ENCODE measurements around the gene PTPRH.

The PTPRH gene

GRCh38 chr19:55193481-55193880, 15.8 kb downstream of the PTPRH start:
- in situ Hi-C loops (cut with HindIII; ENCODE audit: low sequenced_read_pairs) = no loop called here

GRCh38 chr19:55189403-55189835, 19.9 kb downstream of the PTPRH start:
- in situ Hi-C loops (cut with HindIII; ENCODE audit: low sequenced_read_pairs) = no loop called here

GRCh38 chr19:55188625-55189024, 20.7 kb downstream of the PTPRH start:
- in situ Hi-C loops (cut with HindIII; ENCODE audit: low sequenced_read_pairs) = no loop called here

GRCh38 chr19:55186080-55186479, 23.2 kb downstream of the PTPRH start:
- in situ Hi-C loops (cut with HindIII; ENCODE audit: low sequenced_read_pairs) = no loop called here

GRCh38 chr19:55181740-55182139, 27.6 kb downstream of the PTPRH start:
- in situ Hi-C loops (cut with HindIII; ENCODE audit: low sequenced_read_pairs) = no loop called here

- in situ Hi-C loops (cut with HindIII; ENCODE audit: low sequenced_read_pairs) = loop anchor here (10.0 kb wide), 2 partner anchors 115 to 445 kb away; partner anchors contain the start of gene ZNF784
These were observed 29.5 kb downstream of the PTPRH start, which contains the start of gene SYT5 for GRCh38 chr19:55179606-55180484. TSS of gene SYT5 (minus strand) at chr19:55180289. CDS start at chr19:55179041, 1,248 bp downstream.

GRCh38 chr19:55178781-55179599, 30.3 kb downstream of the PTPRH start:
- in situ Hi-C loops (cut with HindIII; ENCODE audit: low sequenced_read_pairs) = loop anchor here (10.0 kb wide), 2 partner anchors 116 to 446 kb away; partner anchors contain the start of gene ZNF784

- in situ Hi-C loops (cut with HindIII; ENCODE audit: low sequenced_read_pairs) = loop anchor here (10.0 kb wide), 2 partner anchors 119 to 449 kb away; partner anchors contain the start of gene ZNF784
These were observed 33.2 kb downstream of the PTPRH start for GRCh38 chr19:55176076-55176475.

- in situ Hi-C loops (cut with HindIII; ENCODE audit: low sequenced_read_pairs) = loop anchor here (10.0 kb wide), 2 partner anchors 120 to 450 kb away; partner anchors contain the start of gene ZNF784
These were observed 34.0 kb downstream of the PTPRH start for GRCh38 chr19:55175117-55175867.

- in situ Hi-C loops (cut with HindIII; ENCODE audit: low sequenced_read_pairs) = loop anchor here (10.0 kb wide), 2 partner anchors 120 to 450 kb away; partner anchors contain the start of gene ZNF784
These were observed 34.7 kb downstream of the PTPRH start for GRCh38 chr19:55174425-55175116.

- in situ Hi-C loops (cut with HindIII; ENCODE audit: low sequenced_read_pairs) = loop anchor here (10.0 kb wide), 2 partner anchors 121 to 451 kb away; partner anchors contain the start of gene ZNF784
These were observed 35.4 kb downstream of the PTPRH start for GRCh38 chr19:55173714-55174409.

- in situ Hi-C loops (cut with HindIII; ENCODE audit: low sequenced_read_pairs) = loop anchor here (10.0 kb wide), 2 partner anchors 122 to 452 kb away; partner anchors contain the start of gene ZNF784
These were observed 36.1 kb downstream of the PTPRH start for GRCh38 chr19:55173186-55173713.

GRCh38 chr19:55172741-55173140, 36.6 kb downstream of the PTPRH start:
- in situ Hi-C loops (cut with HindIII; ENCODE audit: low sequenced_read_pairs) = loop anchor here (10.0 kb wide), 2 partner anchors 122 to 452 kb away; partner anchors contain the start of gene ZNF784

GRCh38 chr19:55172318-55172717, 37.0 kb downstream of the PTPRH start:
- in situ Hi-C loops (cut with HindIII; ENCODE audit: low sequenced_read_pairs) = loop anchor here (10.0 kb wide), 2 partner anchors 122 to 452 kb away; partner anchors contain the start of gene ZNF784

GRCh38 chr19:55171440-55171839, 37.9 kb downstream of the PTPRH start:
- in situ Hi-C loops (cut with HindIII; ENCODE audit: low sequenced_read_pairs) = loop anchor here (10.0 kb wide), 2 partner anchors 123 to 453 kb away; partner anchors contain the start of gene ZNF784

GRCh38 chr19:55169136-55169535, 40.2 kb downstream of the PTPRH start:
- in situ Hi-C loops (cut with HindIII; ENCODE audit: low sequenced_read_pairs) = no loop called here

- in situ Hi-C loops (cut with HindIII; ENCODE audit: low sequenced_read_pairs) = no loop called here
These were observed 42.6 kb downstream of the PTPRH start, which contains the start of gene DNAAF3 for GRCh38 chr19:55166530-55167268. TSS of gene DNAAF3 (minus strand) at chr19:55166613. CDS start at chr19:55166413, 200 bp downstream.
